ENCODE measurements around the gene BCS1L. TPM values are rescaled to one million over a fixed set of nuclear protein-coding genes. Genes with fewer than 3 reads are reported as not detected.

Gene BCS1L
- total and polyA plus RNA-seq, 2 of the 13 experiments (the other 11 are each of a cell fraction or from before 2014, with no cell fraction given): 48.9 to 76.0 TPM

DNA sequence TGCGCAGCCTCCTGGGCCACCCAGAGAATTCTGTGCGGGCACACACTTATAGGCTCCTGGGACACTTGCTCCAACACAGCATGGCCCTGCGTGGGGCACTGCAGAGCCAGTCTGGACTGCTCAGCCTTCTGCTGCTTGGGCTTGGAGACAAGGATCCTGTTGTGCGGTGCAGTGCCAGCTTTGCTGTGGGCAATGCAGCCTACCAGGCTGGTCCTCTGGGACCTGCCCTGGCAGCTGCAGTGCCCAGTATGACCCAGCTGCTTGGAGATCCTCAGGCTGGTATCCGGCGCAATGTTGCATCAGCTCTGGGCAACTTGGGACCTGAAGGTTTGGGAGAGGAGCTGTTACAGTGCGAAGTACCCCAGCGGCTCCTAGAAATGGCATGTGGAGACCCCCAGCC is 39.4 kb downstream of the BCS1L start (continued):
- TF ChIP-seq GLMP (CRISPR knock-in tag; IDR thresholded peaks at IDR 0.05; ENCODE audit: borderline replicate concordance): no peak

- Histone ChIP-seq H3K9ac (ENCODE audit: insufficient read depth, low read depth, low read length) (no peak overlapping the region), H3K36me3 (replicated peaks in 1 of 2; ENCODE audit: control insufficient read depth in 1 of 2, insufficient read depth in 2 of 2, low read length in 2 of 2) (peaks cover 2 to 6% of the 10 kb centered on the region in 2 experiments; a peak in 3 of 5 replicates), H3K4me2 (ENCODE audit: low read depth, low read length) (no peak overlapping the region), H2AFZ (ENCODE audit: low read length) (no peak overlapping the region), H3K4me3 (replicated peaks in 1 of 3; ENCODE audit: insufficient read depth in 1 of 3, low read depth in 2 of 3, low read length in 3 of 3) (no peak overlapping the region), H3K27me3 (ENCODE audit: control insufficient read depth in 1 of 2, insufficient read depth in 2 of 2, low read length in 2 of 2) (no peaks in the 10 kb centered on the region), H3K4me1 (ENCODE audit: insufficient read depth, low read length) (peaks cover 8% of the 10 kb centered on the region; the same call in 1 of the 2 replicates), H3K79me2 (ENCODE audit: insufficient read depth, low read length) (no peaks in the 10 kb centered on the region), H4K20me1 (ENCODE audit: insufficient read depth, low read length) (no peaks in the 10 kb centered on the region), H3K9me3 (ENCODE audit: low read length) (no peaks in the 10 kb centered on the region), H3K27ac (ENCODE audit: extremely low read length, insufficient read depth, low read length) (no peak overlapping the region)
- ChIA-PET CTCF (ENCODE audit: low intra/inter-chr PET ratio, low total read pairs) (no interaction called here), POLR2A (no interaction called here)
- in situ Hi-C loops (cut with HindIII; ENCODE audit: extremely low pct_ligation_motif_present, low pct_unique_long_range_greater_than_20kb): no loop called here
- BruUV-seq (replicated peaks): no TSS peak
- DNase-seq (ENCODE audit: low spot score) (no peak), ATAC-seq (no peak), FAIRE-seq (no peak)
- intact Hi-C loops (cut with micrococcal nuclease; ENCODE audit: unreplicated experiment): no loop called here
- 96% methylated on average over 2 of the region's 2 CpGs for WGBS (ENCODE audit: low lambda C conversion rate)
- TF ChIP-seq YY1 (IDR thresholded peaks at IDR 0.05; ENCODE audit: insufficient read depth, insufficient replicate concordance, low read depth, low read length): no peak
Observed at GRCh38 chr2:218701806-218702205, 42.3 kb downstream of the BCS1L start.

GRCh38 chr2:218703341-218703740 is 43.9 kb downstream of the BCS1L start:
- ChIA-PET CTCF (ENCODE audit: low intra/inter-chr PET ratio, low total read pairs) (no interaction called here), POLR2A (no interaction called here)
- peaks cover 8% of the 10 kb centered on the region; the same call in 1 of the 2 replicates for H3K4me1 ChIP-seq (ENCODE audit: insufficient read depth, low read length)
- H2AFZ ChIP-seq (ENCODE audit: low read length): no peak overlapping the region
- ATAC-seq (no peak), FAIRE-seq (no peak), DNase-seq (ENCODE audit: low spot score) (no peak)
- no peaks in the 10 kb centered on the region for H3K9me3 ChIP-seq (ENCODE audit: low read length)
- H4K20me1 ChIP-seq (ENCODE audit: insufficient read depth, low read length): no peaks in the 10 kb centered on the region
- no peak overlapping the region for H3K4me2 ChIP-seq (ENCODE audit: low read depth, low read length)
- H3K36me3 ChIP-seq (replicated peaks in 1 of 2; ENCODE audit: control insufficient read depth in 1 of 2, insufficient read depth in 2 of 2, low read length in 2 of 2): peaks cover 2 to 6% of the 10 kb centered on the region in 2 experiments; a peak in 2 of 5 replicates
- H3K9ac ChIP-seq (ENCODE audit: insufficient read depth, low read depth, low read length): no peak overlapping the region
- TF ChIP-seq CSRNP1 (CRISPR knock-in tag; IDR thresholded peaks at IDR 0.05): no peak
- TF ChIP-seq, protein P1, sequence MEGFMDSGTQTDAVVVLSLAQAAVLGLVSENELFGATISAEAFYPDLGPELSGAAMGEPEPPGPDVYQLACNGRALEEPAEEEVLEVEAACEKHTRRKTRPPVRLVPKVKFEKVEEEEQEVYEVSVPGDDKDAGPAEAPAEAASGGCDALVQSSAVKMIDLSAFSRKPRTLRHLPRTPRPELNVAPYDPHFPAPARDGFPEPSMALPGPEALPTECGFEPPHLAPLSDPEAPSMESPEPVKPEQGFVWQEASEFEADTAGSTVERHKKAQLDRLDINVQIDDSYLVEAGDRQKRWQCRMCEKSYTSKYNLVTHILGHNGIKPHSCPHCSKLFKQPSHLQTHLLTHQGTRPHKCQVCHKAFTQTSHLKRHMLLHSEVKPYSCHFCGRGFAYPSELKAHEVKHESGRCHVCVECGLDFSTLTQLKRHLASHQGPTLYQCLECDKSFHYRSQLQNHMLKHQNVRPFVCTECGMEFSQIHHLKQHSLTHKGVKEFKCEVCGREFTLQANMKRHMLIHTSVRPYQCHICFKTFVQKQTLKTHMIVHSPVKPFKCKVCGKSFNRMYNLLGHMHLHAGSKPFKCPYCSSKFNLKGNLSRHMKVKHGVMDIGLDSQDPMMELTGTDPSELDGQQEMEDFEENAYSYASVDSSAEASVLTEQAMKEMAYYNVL (CRISPR knock-in tag; IDR thresholded peaks at IDR 0.05; ENCODE audit: borderline replicate concordance): no peak
- TF ChIP-seq MAFK (conservative IDR thresholded peaks at IDR 0.05 in 1 of 2, IDR thresholded peaks at IDR 0.05 in 1 of 2; ENCODE audit: low read length in 2 of 2): 0 out of 4 replicates have a peak, but pooled peaks of 1 of the 2 experiments have one; percentile 3
- no peak for TF ChIP-seq AGO1 (IDR thresholded peaks at IDR 0.05; ENCODE audit: low read depth, low read length, poor library complexity, severe bottlenecking)
- TF ChIP-seq RXRB (CRISPR knock-in tag; IDR thresholded peaks at IDR 0.05; ENCODE audit: borderline replicate concordance): no peak
- no peak overlapping the region for H3K4me3 ChIP-seq (replicated peaks in 1 of 3; ENCODE audit: insufficient read depth in 1 of 3, low read depth in 2 of 3, low read length in 3 of 3)
- intact Hi-C loops (cut with micrococcal nuclease; ENCODE audit: unreplicated experiment): no loop called here
- in situ Hi-C loops (cut with HindIII; ENCODE audit: extremely low pct_ligation_motif_present, low pct_unique_long_range_greater_than_20kb): no loop called here
- WGBS (ENCODE audit: low lambda C conversion rate): 79% methylated on average over 4 of the region's 4 CpGs
- H3K79me2 ChIP-seq (ENCODE audit: insufficient read depth, low read length): no peaks in the 10 kb centered on the region
- H3K27ac ChIP-seq (ENCODE audit: extremely low read length, insufficient read depth, low read length): no peak overlapping the region
- no TSS peak for BruUV-seq (replicated peaks)
- H3K27me3 ChIP-seq (ENCODE audit: control insufficient read depth in 1 of 2, insufficient read depth in 2 of 2, low read length in 2 of 2): no peaks in the 10 kb centered on the region

Data from HepG2 (cell line).